Activated CD8-positive, alpha-beta memory T cell treated with anti-CD3 and anti-CD28 coated beads, Interleukin-2, amount 10 ng/mL, durations not matched to agents 7 days and 5 days (primary cell): ENCODE measurements around the gene ASL. TPM values are rescaled to one million over a fixed set of nuclear protein-coding genes. Genes with fewer than 3 reads are reported as not detected.
"Not testable (repeated sequence)": the region's sequence is repeated elsewhere in the genome, so short reads cannot be mapped to it uniquely, and the experiment has no call there.

Experiments used
- ATAC-seq: fragments of 150-1000 bp; cut with Tn5 transposase; one replicate; pipeline ENCODE4 v1.10.0; 2021; ENCODE audit warnings: moderate library complexity
- CTCF ChIA-PET: fragments of 350-600 bp; sonication (Branson Sonifier 250); formaldehyde crosslinking; loops from one replicate; lab custom pipeline; 2021; ENCODE audit warnings: antibody characterized with exemption; lab: Charles Lee
- DNase-seq: peaks from one replicate; pipeline ENCODE4 v3.0.0-alpha.2; 2020
- H3K27ac Mint-ChIP-seq: one replicate; pipeline ENCODE4 v1.8.0; 2021; ENCODE audit warnings: mild to moderate bottlenecking, mixed read lengths
- H3K27me3 Mint-ChIP-seq: one replicate; pipeline ENCODE4 v1.8.0; 2021; ENCODE audit warnings: mixed read lengths
- H3K36me3 Mint-ChIP-seq: one replicate; pipeline ENCODE4 v1.8.0; 2021; ENCODE audit warnings: mild to moderate bottlenecking, mixed read lengths
- H3K4me1 Mint-ChIP-seq: one replicate; pipeline ENCODE4 v1.8.0; 2021; ENCODE audit warnings: mixed read lengths
- H3K4me3 Mint-ChIP-seq: one replicate; pipeline ENCODE4 v1.8.0; 2021; ENCODE audit warnings: mild to moderate bottlenecking, moderate library complexity, mixed read lengths
- H3K9me3 Mint-ChIP-seq: one replicate; pipeline ENCODE4 v1.8.0; 2022; ENCODE audit warnings: low read depth, mixed read lengths
- total RNA-seq, 2 experiments: library from RNA; stranded (reverse); gene quantifications; one replicate each; pipeline ENCODE4 v1.2.3, GENCODE V29; 2021

The ASL gene
- total RNA-seq, 2 experiments from 2014 or later = 30.1 to 36.7 TPM

DNA sequence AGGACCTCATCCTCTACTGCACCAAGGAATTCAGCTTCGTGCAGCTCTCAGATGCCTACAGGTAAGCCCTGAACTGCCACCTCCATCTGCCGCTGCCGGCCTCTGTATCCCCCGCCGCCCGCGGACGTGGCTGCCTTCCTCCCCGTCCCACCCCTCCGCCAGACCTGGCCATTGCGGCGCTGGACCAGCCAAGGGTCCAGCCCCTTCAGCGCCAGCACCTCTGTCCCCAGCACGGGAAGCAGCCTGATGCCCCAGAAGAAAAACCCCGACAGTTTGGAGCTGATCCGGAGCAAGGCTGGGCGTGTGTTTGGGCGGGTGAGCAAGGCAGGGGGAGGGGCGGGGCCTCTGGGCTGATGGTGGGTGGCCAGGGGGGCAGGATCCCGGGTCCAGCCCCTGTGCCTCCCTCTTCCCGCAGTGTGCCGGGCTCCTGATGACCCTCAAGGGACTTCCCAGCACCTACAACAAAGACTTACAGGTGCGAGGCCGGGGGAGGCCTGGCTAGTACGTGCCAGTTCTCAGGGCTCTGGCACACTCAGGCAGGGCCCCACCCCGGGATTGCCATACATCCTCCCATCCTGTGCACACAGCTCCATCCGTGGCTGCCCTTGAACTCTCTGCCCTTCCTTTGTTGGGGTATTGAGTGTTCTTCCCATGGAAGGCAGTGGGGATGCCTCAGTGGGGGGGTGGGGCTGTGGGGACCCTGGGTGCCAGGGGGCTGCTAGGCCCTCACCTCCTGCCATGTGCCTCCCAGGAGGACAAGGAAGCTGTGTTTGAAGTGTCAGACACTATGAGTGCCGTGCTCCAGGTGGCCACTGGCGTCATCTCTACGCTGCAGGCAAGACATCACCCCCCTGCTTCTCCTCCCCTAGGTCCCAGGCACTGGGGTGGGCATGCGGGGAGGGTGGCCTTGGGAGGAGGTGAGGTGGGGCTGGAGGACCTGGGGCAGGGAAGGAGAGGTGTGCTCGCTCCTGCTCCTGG, 13.5 kb downstream of the ASL start:
- H3K27me3 Mint-ChIP-seq = no peaks in the 10 kb centered on the region
- no peaks in the 10 kb centered on the region for H3K4me1 Mint-ChIP-seq
- CTCF ChIA-PET = no interaction called here
- H3K4me3 Mint-ChIP-seq = no peak overlapping the region
- peaks cover 1% of the 10 kb centered on the region for H3K36me3 Mint-ChIP-seq
- no peak overlapping the region for H3K27ac Mint-ChIP-seq
- no peaks in the 10 kb centered on the region for H3K9me3 Mint-ChIP-seq
- DNase-seq = no peak
- ATAC-seq = no peak

DNA sequence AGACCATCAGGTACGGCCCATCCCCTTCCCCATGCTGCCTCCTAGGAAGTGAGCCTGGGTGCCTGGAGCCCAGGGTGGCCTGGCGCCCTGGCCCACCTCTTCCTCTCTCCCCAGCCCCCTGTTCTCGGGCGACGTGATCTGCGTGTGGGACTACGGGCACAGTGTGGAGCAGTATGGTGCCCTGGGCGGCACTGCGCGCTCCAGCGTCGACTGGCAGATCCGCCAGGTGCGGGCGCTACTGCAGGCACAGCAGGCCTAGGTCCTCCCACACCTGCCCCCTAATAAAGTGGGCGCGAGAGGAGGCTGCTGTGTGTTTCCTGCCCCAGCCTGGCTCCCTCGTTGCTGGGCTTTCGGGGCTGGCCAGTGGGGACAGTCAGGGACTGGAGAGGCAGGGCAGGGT, 17.0 kb downstream of the ASL start:
- H3K27me3 Mint-ChIP-seq = no peaks in the 10 kb centered on the region
- DNase-seq (no peak), ATAC-seq (no peak)
- H3K36me3 Mint-ChIP-seq = peaks cover 2% of the 10 kb centered on the region
- H3K27ac Mint-ChIP-seq = no peak overlapping the region
- no peaks in the 10 kb centered on the region for H3K4me1 Mint-ChIP-seq
- no peaks in the 10 kb centered on the region for H3K9me3 Mint-ChIP-seq
- CTCF ChIA-PET = interaction anchor here (1.2 kb wide), 1 partner anchor 15 kb away, joined by 4 read pairs; no protein-coding TSS in a partner anchor
- H3K4me3 Mint-ChIP-seq = no peak overlapping the region

GRCh38 chr7:66095010-66095409, 19.4 kb downstream of the ASL start:
- Mint-ChIP-seq H3K9me3 (no peaks in the 10 kb centered on the region), H3K36me3 (peaks cover 2% of the 10 kb centered on the region), H3K27me3 (no peaks in the 10 kb centered on the region), H3K4me3 (no peak overlapping the region), H3K27ac (no peak overlapping the region), H3K4me1 (peaks cover 6% of the 10 kb centered on the region)
- CTCF ChIA-PET = no interaction called here
- DNase-seq (no peak), ATAC-seq (no peak)

- Mint-ChIP-seq H3K27ac (no peak overlapping the region), H3K9me3 (no peaks in the 10 kb centered on the region), H3K36me3 (peaks cover 2% of the 10 kb centered on the region), H3K4me3 (no peak overlapping the region), H3K27me3 (no peaks in the 10 kb centered on the region), H3K4me1 (peaks cover 11% of the 10 kb centered on the region)
- CTCF ChIA-PET = no interaction called here
- no peak for DNase-seq
- ATAC-seq = no peak
Measured at GRCh38 chr7:66099232-66099550, 23.6 kb downstream of the ASL start.

DNA sequence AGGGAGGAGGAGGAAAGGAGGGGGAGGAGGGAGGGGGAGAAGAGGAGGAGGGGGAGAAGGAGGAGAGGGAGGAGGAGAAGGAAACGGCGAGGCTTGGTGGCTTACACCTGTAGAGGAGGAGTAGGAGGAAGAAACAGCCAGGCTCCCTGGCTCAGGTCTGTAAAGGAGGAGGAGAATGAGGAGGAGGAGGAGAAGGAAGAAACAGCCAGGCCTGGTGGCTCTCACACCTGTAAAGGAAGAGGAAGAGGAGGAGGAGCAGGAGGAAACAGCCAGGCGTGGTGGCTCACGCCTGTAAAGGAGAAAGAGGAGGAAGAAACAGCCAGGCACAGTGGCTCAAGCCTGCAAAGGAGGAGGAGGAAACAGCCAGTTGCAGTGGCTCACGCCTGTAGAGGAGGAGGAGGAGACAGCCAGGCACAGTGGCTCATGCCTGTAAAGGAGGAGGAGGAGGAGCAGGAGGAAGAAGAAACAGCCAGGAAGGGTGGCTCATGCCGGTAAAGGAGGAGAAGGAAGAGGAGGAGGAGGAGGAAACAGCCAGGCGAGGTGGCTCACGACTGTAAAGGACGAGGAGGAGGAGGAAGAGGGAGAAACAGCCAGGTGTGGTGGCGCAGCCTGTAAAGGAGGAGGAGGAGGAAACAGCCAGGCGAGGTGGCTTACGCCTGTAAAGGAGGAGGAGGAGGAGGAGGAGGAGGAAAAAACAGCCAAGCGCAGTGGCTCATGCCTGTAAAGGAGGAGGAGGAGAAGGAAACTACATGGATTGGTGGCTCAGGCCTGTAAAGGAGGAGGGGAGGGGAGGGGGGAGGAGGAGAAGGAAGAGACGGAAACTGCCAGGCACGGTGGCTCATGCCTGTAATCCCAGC, 24.2 kb downstream of the ASL start:
- H3K27me3 Mint-ChIP-seq = no peaks in the 10 kb centered on the region
- CTCF ChIA-PET = no interaction called here
- DNase-seq (peak; percentile 56), ATAC-seq (peak; percentile 85)
- H3K4me1 Mint-ChIP-seq = peaks cover 11% of the 10 kb centered on the region
- no peaks in the 10 kb centered on the region for H3K9me3 Mint-ChIP-seq
- peak overlapping the region; percentile 77 for H3K4me3 Mint-ChIP-seq
- peaks cover 2% of the 10 kb centered on the region for H3K36me3 Mint-ChIP-seq
- peak overlapping the region; percentile 77 for H3K27ac Mint-ChIP-seq

DNA sequence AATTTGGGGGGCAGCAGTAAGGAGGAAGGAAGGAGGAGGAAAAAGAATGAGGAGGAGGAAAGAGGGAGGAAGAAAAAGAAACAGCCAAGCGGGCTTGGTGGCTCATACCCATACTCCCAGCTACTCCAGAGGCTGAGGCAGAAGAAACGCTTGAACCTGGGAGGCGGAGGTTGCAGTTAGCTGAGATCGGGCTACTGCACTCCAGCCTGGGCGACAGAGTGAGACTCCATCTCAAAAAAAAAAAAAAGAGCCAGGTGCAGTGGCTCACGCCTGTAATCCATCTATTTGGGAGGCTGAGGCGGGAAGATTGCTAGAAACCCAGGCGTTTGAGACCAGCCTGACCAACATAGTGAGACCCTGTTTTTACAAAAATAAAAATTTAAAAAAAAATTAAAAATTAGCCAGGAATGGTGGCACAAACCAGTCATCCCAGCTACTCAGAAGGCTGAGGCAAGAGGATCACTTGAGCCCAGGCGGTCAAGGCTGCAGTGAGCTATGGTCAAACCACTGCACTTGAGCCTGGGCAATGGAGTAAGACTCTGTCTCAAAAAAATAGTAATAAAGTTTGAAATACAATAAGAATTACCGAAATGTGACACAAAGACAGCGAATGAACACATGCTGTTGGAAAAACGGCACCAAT, 24.9 kb downstream of the ASL start:
- CTCF ChIA-PET = no interaction called here
- no peaks in the 10 kb centered on the region for H3K27me3 Mint-ChIP-seq
- ATAC-seq (no peak), DNase-seq (no peak)
- no peaks in the 10 kb centered on the region for H3K36me3 Mint-ChIP-seq
- H3K4me1 Mint-ChIP-seq = peaks cover 11% of the 10 kb centered on the region
- peak overlapping the region; percentile 77 for H3K4me3 Mint-ChIP-seq
- H3K27ac Mint-ChIP-seq = peak overlapping the region; percentile 68
- no peaks in the 10 kb centered on the region for H3K9me3 Mint-ChIP-seq

DNA sequence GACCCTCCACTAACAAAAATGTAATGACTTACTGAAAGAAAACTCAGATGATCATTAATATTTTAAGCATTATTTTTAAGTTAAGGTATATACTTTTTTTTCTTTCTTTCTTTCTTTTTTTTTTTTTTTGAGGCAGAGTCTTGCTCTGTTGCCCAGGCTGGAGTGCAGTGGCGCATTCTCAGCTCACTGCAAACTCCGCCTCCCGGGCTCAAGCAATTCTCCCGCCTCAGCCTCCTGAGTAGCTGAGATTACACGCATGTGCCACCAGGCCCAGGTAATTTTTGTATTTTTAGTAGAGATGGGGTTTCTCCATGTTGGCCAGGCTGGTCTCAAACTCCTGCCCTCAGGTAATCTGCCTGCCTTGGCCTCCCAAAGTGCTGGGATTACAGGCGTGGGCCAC, 26.5 kb downstream of the ASL start:
- ATAC-seq, H3K9me3 Mint-ChIP-seq, H3K36me3 Mint-ChIP-seq, H3K4me3 Mint-ChIP-seq, H3K27ac Mint-ChIP-seq, DNase-seq, H3K27me3 Mint-ChIP-seq: not testable (repeated sequence)
- CTCF ChIA-PET = interaction anchor here (1.4 kb wide), 1 partner anchor 9 kb away, joined by 3 read pairs; no protein-coding TSS in a partner anchor
- peaks cover 11% of the 10 kb centered on the region for H3K4me1 Mint-ChIP-seq

GRCh38 chr7:66103994-66104393, 28.4 kb downstream of the ASL start:
- H3K27me3 Mint-ChIP-seq, DNase-seq, H3K9me3 Mint-ChIP-seq, CTCF ChIA-PET, H3K4me3 Mint-ChIP-seq, H3K27ac Mint-ChIP-seq, H3K36me3 Mint-ChIP-seq, ATAC-seq: not testable (repeated sequence)
- peaks cover 11% of the 10 kb centered on the region for H3K4me1 Mint-ChIP-seq

- CTCF ChIA-PET = no interaction called here
- Mint-ChIP-seq H3K27ac (no peak overlapping the region), H3K9me3 (no peaks in the 10 kb centered on the region), H3K4me1 (peaks cover 2% of the 10 kb centered on the region), H3K4me3 (no peak overlapping the region), H3K27me3 (no peaks in the 10 kb centered on the region), H3K36me3 (no peaks in the 10 kb centered on the region)
- ATAC-seq (no peak), DNase-seq (no peak)
Measured at GRCh38 chr7:66105263-66105748, 29.7 kb downstream of the ASL start.

DNA sequence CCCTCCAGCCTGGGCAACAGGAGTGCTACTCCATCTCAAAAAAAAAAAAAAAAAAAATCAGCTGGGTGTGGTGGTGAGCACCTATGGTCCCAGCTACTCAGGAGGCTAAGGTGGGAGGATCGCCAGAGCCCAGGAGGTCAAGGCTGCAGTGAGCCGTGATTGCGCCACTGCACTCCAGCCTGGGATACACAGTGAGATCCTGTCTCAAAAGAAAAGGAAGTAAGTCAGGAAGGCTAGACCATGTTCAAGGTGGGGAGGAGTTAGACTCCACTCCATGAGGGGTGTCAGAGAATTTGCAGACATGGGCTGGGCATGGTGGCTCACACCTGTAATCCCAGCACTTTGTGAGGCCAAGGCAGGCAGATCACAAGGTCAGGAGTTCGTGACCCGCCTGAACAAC, 32.8 kb downstream of the ASL start:
- DNase-seq, H3K9me3 Mint-ChIP-seq, H3K4me1 Mint-ChIP-seq, H3K27me3 Mint-ChIP-seq, H3K4me3 Mint-ChIP-seq, H3K36me3 Mint-ChIP-seq, H3K27ac Mint-ChIP-seq, ATAC-seq, CTCF ChIA-PET: not testable (repeated sequence)

GRCh38 chr7:66110856-66111255, 35.2 kb downstream of the ASL start:
- no peak for ATAC-seq
- H3K4me3 Mint-ChIP-seq = no peak overlapping the region

GRCh38 chr7:66114743-66115649, 39.4 kb downstream of the ASL start, which contains the start of gene CRCP:
CRCP (plus strand) TSS chr7:66114847; CDS start chr7:66114963, 116 bp downstream.
- CTCF ChIA-PET = interaction anchor here (0.9 to 1.1 kb wide), 2 partner anchors 11 to 16 kb away, joined by 3 read pairs; no protein-coding TSS in a partner anchor
- H3K27me3 Mint-ChIP-seq = no peaks in the 10 kb centered on the region
- peak within 1 kb of the TSS; percentile 97 for H3K27ac Mint-ChIP-seq
- DNase-seq (peak; percentile 88), ATAC-seq (peak; percentile 93)
- peaks cover 18% of the 10 kb centered on the region for H3K36me3 Mint-ChIP-seq
- H3K9me3 Mint-ChIP-seq = no peaks in the 10 kb centered on the region
- H3K4me1 Mint-ChIP-seq = peaks cover 34% of the 10 kb centered on the region
- H3K4me3 Mint-ChIP-seq = peak within 1 kb of the TSS; percentile 89

More at GRCh38 chr7:66110856-66111255, 35.2 kb downstream of the ASL start:
- Mint-ChIP-seq H3K4me1 (peaks cover 6% of the 10 kb centered on the region), H3K9me3 (no peaks in the 10 kb centered on the region), H3K27ac (no peak overlapping the region), H3K36me3 (no peaks in the 10 kb centered on the region), H3K27me3 (no peaks in the 10 kb centered on the region)
- no peak for DNase-seq
- CTCF ChIA-PET = interaction anchor here (1.0 kb wide), 1 partner anchor 8 kb away, joined by 3 read pairs; no protein-coding TSS in a partner anchor
